BLaER1 treated with 17β-estradiol and CSF1 and Interleukin-3, amounts not matched to agents 10 nM and 100 nM (cell line): ENCODE results near the gene YBX1.

Source experiments
- H3K27ac ChIP-seq, 11 experiments: shearing (Covaris generic); formaldehyde crosslinking; 2 replicates each; pipeline ENCODE4 v1.8.1; 2022
- H3K27me3 ChIP-seq, 11 experiments: shearing (Covaris generic); formaldehyde crosslinking; 2 replicates each; pipeline ENCODE4 v1.8.1; 2022
- H3K36me3 ChIP-seq, 11 experiments: shearing (Covaris generic); formaldehyde crosslinking; 2 replicates each; pipeline ENCODE4 v1.8.1; 2022
- H3K4me1 ChIP-seq, 10 experiments: shearing (Covaris generic); formaldehyde crosslinking; 2 replicates each; pipeline ENCODE4 v1.8.1; 2022
- H3K4me2 ChIP-seq, 11 experiments: shearing (Covaris generic); formaldehyde crosslinking; 2 replicates each; pipeline ENCODE4 v1.8.1; 2022
- H3K4me3 ChIP-seq, 10 experiments: shearing (Covaris generic); formaldehyde crosslinking; 2 replicates each; pipeline ENCODE4 v1.8.1; 2022
- H3K9ac ChIP-seq, 11 experiments: shearing (Covaris generic); formaldehyde crosslinking; 2 replicates each; pipeline ENCODE4 v1.8.1; 2022
- H3K9me3 ChIP-seq, 11 experiments: shearing (Covaris generic); formaldehyde crosslinking; replicated peaks in 1 of 11; 2 replicates each; pipeline ENCODE4 v1.8.1; 2022
- H4K20me1 ChIP-seq, 11 experiments: shearing (Covaris generic); formaldehyde crosslinking; 2 replicates each; pipeline ENCODE4 v1.8.1; 2022
- Cebpa-rat ChIP-seq, 11 experiments: shearing (Covaris generic); IDR thresholded peaks; 2 replicates each; pipeline ENCODE4 v1.8.1; 2022

The YBX1 gene

DNA sequence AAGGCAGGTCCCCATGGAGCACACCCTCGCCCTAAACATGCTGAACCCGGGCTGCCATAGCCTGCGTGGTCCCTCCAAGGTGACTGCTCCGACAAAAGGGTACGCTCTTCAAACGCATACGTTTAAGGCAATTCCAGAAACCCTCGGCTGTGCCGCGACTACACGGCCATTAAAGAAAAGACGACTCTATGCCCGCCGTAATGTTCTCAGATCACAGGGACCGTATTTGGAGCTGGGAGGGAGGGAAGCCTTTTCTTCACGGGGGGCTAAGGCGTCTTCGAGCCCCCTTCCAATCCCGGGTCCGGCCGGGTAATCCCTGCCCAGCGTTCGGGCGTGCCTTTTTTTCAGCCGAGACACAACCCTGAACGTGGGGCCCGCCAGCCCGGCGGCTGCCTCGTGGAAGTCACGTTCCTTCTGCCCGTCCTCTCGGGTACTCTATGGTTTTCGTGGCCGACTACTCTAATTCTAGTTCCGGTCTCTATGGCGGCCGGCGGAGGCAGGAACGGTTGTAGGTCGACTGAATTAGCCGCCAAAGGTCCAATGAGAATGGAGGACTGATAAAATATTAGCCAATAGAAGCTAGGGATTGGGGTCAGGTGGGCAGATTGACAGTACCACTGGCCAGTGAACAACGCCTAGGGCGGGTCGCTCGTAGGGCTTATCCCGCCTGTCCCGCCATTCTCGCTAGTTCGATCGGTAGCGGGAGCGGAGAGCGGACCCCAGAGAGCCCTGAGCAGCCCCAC lies at the start of gene YBX1:
Gene YBX1, plus strand, starts transcription at position 678 of the 743 bp plus-strand sequence. CDS start 148 bp downstream, outside the sequence.
- peaks cover 40 to 43% (median 41%) of the 10 kb centered on the region in 11 experiments for H4K20me1 ChIP-seq
- H3K27ac ChIP-seq, result peak within 1 kb of the TSS; percentile 85 to 98 (median 93)
- peak within 1 kb of the TSS; percentile 79 to 98 (median 94) for H3K4me3 ChIP-seq
- TF ChIP-seq Cebpa-rat (IDR thresholded peaks at IDR 0.05), result no peak
- H3K9ac ChIP-seq, result peak within 1 kb of the TSS; percentile 89 to 97 (median 93)
- no peaks in the 10 kb centered on the region for H3K27me3 ChIP-seq
- H3K9me3 ChIP-seq, result no peaks in the 10 kb centered on the region
- peak within 1 kb of the TSS; percentile 92 to 99 (median 96) for H3K4me2 ChIP-seq
- H3K4me1 ChIP-seq, result peaks cover 50 to 56% (median 54%) of the 10 kb centered on the region in 10 experiments
- H3K36me3 ChIP-seq, result peaks cover 35 to 53% (median 45%) of the 10 kb centered on the region in 11 experiments

DNA sequence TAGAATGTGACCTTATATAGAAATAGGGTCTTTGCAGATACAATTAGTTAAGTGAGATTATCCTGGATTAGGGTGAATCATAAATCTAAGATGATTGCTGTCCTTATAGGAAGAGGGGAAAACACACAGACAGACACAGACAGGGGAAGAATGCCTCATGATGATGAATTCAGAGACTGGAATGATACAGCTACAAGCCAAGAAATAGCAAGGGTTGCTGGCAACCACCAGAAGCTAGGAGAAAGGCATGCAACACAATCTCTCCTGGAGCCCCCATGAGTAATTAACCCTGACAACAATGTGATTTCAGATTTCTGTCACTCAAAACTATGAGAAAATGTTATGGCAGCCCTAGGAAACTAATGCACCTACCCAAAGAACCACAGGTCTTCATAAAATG lies 43.1 kb upstream of the YBX1 start:
- Histone ChIP-seq H3K9ac (no peak overlapping the region), H4K20me1 (no peaks in the 10 kb centered on the region), H3K27ac (no peak overlapping the region), H3K27me3 (no peaks in the 10 kb centered on the region), H3K36me3 (no peaks in the 10 kb centered on the region), H3K9me3 (no peaks in the 10 kb centered on the region), H3K4me2 (no peak overlapping the region), H3K4me1 (no peaks in the 10 kb centered on the region), H3K4me3 (no peak overlapping the region)
- TF ChIP-seq Cebpa-rat (IDR thresholded peaks at IDR 0.05), result no peak

DNA sequence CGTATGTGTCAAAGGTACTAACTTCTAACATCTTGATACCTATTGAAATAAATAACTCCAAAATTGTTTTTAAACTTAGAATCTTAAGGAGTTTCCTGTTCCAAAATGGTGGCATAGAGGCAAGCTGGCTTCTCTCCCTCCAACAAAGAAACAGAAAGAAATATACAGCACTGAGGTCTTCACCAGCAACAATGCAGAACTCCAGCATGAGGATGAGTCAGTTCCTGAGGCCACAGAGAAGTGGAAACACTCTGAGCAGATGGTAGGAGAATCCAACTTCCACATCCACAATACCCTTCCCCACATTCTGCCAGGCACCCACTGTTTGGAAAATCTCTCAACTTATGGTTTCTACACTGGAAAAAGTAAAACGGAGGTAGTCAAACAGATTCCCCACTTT lies 36.2 kb upstream of the YBX1 start:
- Histone ChIP-seq H3K4me2 (peak overlapping the region in 4 of 11 experiments; percentile 12 to 61 (median 36); a peak in 6 of 22 replicates), H3K27me3 (no peaks in the 10 kb centered on the region), H3K9me3 (peaks cover 0 to 14% (median 7%) of the 10 kb centered on the region in 11 experiments; a peak in 6 of 22 replicates), H3K4me1 (peaks cover 0 to 17% (median 0%) of the 10 kb centered on the region in 10 experiments; a peak in 7 of 20 replicates), H3K36me3 (no peaks in the 10 kb centered on the region; a peak in 1 of 22 replicates), H3K4me3 (no peak overlapping the region), H4K20me1 (no peaks in the 10 kb centered on the region), H3K9ac (no peak overlapping the region), H3K27ac (peak overlapping the region in 5 of 11 experiments; percentile 14 to 73 (median 54); a peak in 7 of 22 replicates)
- TF ChIP-seq Cebpa-rat (IDR thresholded peaks at IDR 0.05), result no peak

DNA sequence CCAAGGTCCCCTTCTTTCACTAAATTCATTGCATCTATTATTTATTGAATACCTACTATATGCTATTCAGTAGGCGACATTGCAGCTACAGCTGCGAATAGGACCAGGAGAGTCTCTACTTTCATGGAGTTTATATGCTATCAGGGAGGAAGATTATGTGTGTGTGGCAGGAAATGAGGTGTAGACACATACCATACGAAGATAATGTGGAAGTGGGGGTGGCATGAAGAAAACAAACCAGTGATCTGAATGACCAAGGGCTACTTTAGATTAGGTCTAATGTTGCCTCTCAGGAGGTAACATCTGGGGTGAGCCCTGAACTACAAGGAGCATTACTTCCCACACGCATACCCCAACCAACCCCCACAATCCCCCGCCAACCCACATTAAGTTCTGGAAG lies 25.0 kb upstream of the YBX1 start:
- H3K4me2 ChIP-seq, result peak overlapping the region; percentile 85 to 98 (median 94); a peak in 21 of 22 replicates
- H3K27ac ChIP-seq, result peak overlapping the region in 3 of 11 experiments; percentile 80 to 84 (median 81); a peak in 1 of 22 replicates
- H3K9ac ChIP-seq, result peak overlapping the region in 2 of 11 experiments; percentile 85 to 88; a peak in 1 of 22 replicates
- peak overlapping the region in 3 of 10 experiments; percentile 92 to 98 (median 95); a peak in 4 of 20 replicates for H3K4me3 ChIP-seq
- H3K27me3 ChIP-seq, result no peaks in the 10 kb centered on the region
- H3K4me1 ChIP-seq, result peaks cover 22 to 42% (median 31%) of the 10 kb centered on the region in 10 experiments
- H3K36me3 ChIP-seq, result peaks cover 8 to 32% (median 30%) of the 10 kb centered on the region in 11 experiments
- no peaks in the 10 kb centered on the region for H3K9me3 ChIP-seq
- TF ChIP-seq Cebpa-rat (IDR thresholded peaks at IDR 0.05), result no peak
- peaks cover 0 to 18% (median 0%) of the 10 kb centered on the region in 11 experiments; a peak in 5 of 22 replicates for H4K20me1 ChIP-seq

DNA sequence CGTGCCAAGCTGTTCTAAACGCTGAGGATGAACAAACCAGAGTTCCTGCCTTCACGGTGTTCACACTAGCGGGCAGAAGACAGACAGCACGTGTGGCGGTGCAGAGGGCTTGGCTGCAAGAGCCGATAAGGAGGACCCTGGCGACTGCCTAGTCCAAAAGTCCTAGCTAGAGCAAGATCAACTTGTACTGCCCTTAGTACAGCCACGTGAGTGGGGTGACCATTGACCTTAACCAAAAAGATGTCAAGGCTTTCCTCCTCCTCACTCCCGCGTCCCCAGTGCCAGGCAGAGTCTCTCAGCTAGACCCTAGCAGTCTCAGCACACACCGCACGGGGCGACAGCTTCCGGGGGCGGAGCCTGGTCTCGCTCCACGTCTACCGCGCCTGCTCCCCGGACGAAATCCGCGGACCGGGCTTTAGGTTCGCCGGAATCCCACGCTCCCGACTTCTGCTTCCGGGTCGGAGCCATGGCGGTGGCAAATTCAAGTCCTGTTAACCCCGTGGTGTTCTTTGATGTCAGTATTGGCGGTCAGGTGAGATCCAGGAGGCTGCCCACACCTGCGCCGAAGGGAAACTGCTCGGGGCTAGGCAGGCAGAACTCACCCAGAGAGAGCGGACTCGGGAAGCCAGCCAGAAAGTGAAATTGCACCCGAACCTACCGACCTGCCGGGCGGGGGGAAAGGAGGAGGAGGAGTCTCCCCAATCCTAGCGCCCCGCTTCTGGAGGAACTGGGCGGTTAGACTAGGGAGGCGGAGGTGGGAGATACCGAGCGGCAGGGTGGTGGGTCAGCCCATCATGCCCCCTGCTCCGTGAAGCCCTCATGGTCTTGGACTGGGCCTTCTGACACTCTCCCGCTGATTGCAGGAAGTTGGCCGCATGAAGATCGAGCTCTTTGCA lies 24.0 kb upstream of the YBX1 start, which contains the start of gene PPIH:
Gene PPIH, plus strand, starts transcription at position 443 of the 896 bp plus-strand sequence. Its CDS starts 24 bp downstream, at position 467.
- H3K27me3 ChIP-seq, result no peaks in the 10 kb centered on the region
- peak within 1 kb of the TSS; percentile 70 to 87 (median 81) for H3K27ac ChIP-seq

DNA sequence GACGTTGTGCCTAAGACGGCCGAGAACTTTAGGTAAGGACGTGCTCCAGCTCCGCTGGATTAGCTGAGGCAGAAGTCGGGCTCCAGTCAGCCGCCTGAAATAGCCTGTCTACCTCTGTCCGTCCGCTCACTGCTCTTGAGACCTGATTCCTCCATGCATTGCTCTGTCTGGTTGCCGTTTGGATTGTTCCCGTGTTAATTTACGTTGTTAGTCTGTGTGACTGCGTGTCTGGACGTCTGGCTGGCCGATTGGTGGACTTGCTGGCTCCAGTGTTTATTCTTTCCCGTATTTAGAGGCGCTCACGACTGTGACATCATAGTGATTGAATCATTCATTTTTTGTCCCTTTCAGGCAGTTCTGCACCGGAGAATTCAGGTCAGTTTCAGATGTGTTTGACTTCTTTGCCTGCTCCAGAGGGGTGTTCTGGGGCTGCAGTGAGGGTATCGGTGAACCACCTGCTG lies 23.3 kb upstream of the YBX1 start:
- Histone ChIP-seq H3K36me3 (peaks cover 20 to 49% (median 46%) of the 10 kb centered on the region in 11 experiments), H3K4me3 (peak overlapping the region; percentile 82 to 98 (median 90)), H3K27ac (peak overlapping the region; percentile 70 to 87 (median 81)), H3K9me3 (no peaks in the 10 kb centered on the region), H3K27me3 (no peaks in the 10 kb centered on the region), H3K9ac (peak overlapping the region; percentile 81 to 90 (median 85)), H3K4me2 (peak overlapping the region; percentile 85 to 98 (median 94)), H4K20me1 (peaks cover 0 to 21% (median 0%) of the 10 kb centered on the region in 11 experiments; a peak in 6 of 22 replicates), H3K4me1 (peaks cover 22 to 42% (median 31%) of the 10 kb centered on the region in 10 experiments)
- no peak for TF ChIP-seq Cebpa-rat (IDR thresholded peaks at IDR 0.05)

More for the DNA sequence above, 24.0 kb upstream of the YBX1 start, which contains the start of gene PPIH:
- Histone ChIP-seq H4K20me1 (peaks cover 0 to 21% (median 0%) of the 10 kb centered on the region in 11 experiments; a peak in 5 of 22 replicates), H3K9ac (peak within 1 kb of the TSS; percentile 81 to 90 (median 85)), H3K4me3 (peak within 1 kb of the TSS; percentile 82 to 98 (median 90)), H3K9me3 (no peaks in the 10 kb centered on the region), H3K4me2 (peak within 1 kb of the TSS; percentile 85 to 98 (median 94)), H3K4me1 (peaks cover 22 to 42% (median 31%) of the 10 kb centered on the region in 10 experiments), H3K36me3 (peaks cover 14 to 42% (median 40%) of the 10 kb centered on the region in 11 experiments)
- TF ChIP-seq Cebpa-rat (IDR thresholded peaks at IDR 0.05), result no peak

DNA sequence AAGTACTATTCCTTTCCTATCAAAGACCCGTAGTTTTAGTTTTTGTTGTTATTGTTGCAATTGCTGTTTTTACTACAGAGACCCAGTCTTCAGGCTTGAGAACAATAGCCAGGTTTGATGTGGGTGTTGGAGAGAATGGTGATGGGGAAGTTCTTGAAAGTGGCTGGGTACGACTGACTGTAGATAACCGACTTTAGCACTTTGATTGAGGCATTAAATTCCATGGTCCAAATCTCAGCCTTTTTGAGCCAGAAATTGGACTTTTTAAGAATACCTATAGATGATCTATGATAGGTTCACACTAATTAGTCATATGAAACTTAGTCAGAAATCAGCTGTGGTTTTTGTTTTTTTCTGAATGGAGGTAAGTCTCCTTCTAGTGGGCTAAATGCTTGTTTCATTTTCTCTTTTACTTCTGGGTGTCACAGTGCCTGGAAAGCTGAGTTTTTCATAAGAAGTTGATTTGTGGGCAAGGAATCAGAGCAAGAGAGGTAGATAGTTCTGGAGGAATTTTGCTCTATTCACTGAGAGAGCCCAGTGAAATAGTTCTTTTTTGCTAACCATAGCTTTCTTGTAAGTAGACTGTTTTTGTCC lies 21.2 kb upstream of the YBX1 start:
- peak overlapping the region in 3 of 11 experiments; percentile 15 to 25 (median 22); a peak in 3 of 22 replicates for H3K9ac ChIP-seq
- H3K27me3 ChIP-seq, result no peaks in the 10 kb centered on the region
- H3K27ac ChIP-seq, result no peak overlapping the region
- no peak overlapping the region; a peak in 1 of 22 replicates for H3K4me2 ChIP-seq
- peaks cover 22 to 42% (median 31%) of the 10 kb centered on the region in 10 experiments for H3K4me1 ChIP-seq
- no peak overlapping the region for H3K4me3 ChIP-seq
- H4K20me1 ChIP-seq, result peaks cover 0 to 21% (median 5%) of the 10 kb centered on the region in 11 experiments; a peak in 6 of 22 replicates
- H3K9me3 ChIP-seq, result no peaks in the 10 kb centered on the region
- peaks cover 41 to 70% (median 67%) of the 10 kb centered on the region in 11 experiments for H3K36me3 ChIP-seq
- TF ChIP-seq Cebpa-rat (IDR thresholded peaks at IDR 0.05), result no peak

DNA sequence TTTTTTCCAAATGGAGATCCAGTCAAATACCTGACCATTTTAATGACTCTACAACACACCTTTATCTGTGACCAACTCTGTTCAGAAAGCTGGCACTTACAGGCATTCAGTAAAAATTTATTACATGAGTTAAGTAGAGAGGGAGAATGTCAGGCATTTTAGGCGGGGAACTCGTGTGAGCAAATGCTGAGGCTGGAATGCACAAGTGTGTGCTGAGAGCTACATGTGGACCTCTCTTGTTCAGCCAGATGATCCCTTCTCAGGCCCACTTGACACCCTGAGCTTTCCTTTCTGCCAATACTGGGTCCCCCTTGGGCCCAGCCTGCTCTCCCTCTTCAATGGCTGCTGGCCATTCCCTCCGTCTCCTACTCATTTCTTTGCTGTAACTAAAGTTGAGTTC lies 12.3 kb upstream of the YBX1 start:
- no peak for TF ChIP-seq Cebpa-rat (IDR thresholded peaks at IDR 0.05)
- Histone ChIP-seq H3K9ac (no peak overlapping the region), H3K36me3 (peaks cover 90 to 100% (median 99%) of the 10 kb centered on the region in 11 experiments)

More for the DNA sequence above, 12.3 kb upstream of the YBX1 start:
- no peak overlapping the region for H3K4me2 ChIP-seq
- H3K4me1 ChIP-seq, result no peaks in the 10 kb centered on the region; a peak in 1 of 20 replicates
- 0 out of 22 replicates have a peak, but pooled peaks cover 0 to 23% (median 0%) of the 10 kb centered on the region in 11 experiments for H4K20me1 ChIP-seq
- no peak overlapping the region for H3K27ac ChIP-seq
- no peaks in the 10 kb centered on the region for H3K9me3 ChIP-seq
- no peak overlapping the region for H3K4me3 ChIP-seq
- H3K27me3 ChIP-seq, result no peaks in the 10 kb centered on the region
